Peyer's patch (tissue), 4 donors: Measurements from ENCODE around the gene CARM1. TPM values are rescaled to one million over a fixed set of nuclear protein-coding genes. Genes with fewer than 3 reads are reported as not detected.
A peak's percentile ranks its signal among the peaks of the same experiment; 100 is the strongest.
"Not testable (repeated sequence)": the region's sequence is repeated elsewhere in the genome, so short reads cannot be mapped to it uniquely, and the experiment has no call there.

Experiments used
- DNase-seq, 3 donors: peaks; one replicate each; pipeline ENCODE4 v3.0.0-alpha.2; 2017 to 2019
- H3K27ac ChIP-seq, 4 donors: fragments of 200-600 bp; sonication (generic); one replicate each; pipeline ENCODE4 v1.5.1; 2016 to 2019
- H3K27me3 ChIP-seq, 2 donors: fragments of 200-600 bp; sonication (generic); one replicate each; pipeline ENCODE4 v1.5.1; 2019
- H3K36me3 ChIP-seq, 3 donors: fragments of 200-600 bp; sonication (generic); one replicate each; pipeline ENCODE4 v1.5.1; 2016 to 2019
- H3K4me1 ChIP-seq, 4 donors: fragments of 200-600 bp; sonication (generic); one replicate each; pipeline ENCODE4 v1.5.1; 2016 to 2019
- H3K4me3 ChIP-seq, 4 donors: fragments of 200-600 bp; sonication (generic); 1 replicate in 3 of 4; 2 replicates in 1 of 4; pipeline ENCODE4 v1.5.1; 2016 to 2019; ENCODE audit warnings: mild to moderate bottlenecking in 1 of 4
- H3K9me3 ChIP-seq, 4 donors: fragments of 200-600 bp; sonication (generic); one replicate each; pipeline ENCODE4 v1.5.1; 2016 to 2019; ENCODE audit warnings: mild to moderate bottlenecking in 1 of 4
- CTCF ChIP-seq, 6 experiments: fragments of 450-650 bp in 4 of 6; fragments of 200-600 bp in 2 of 6; sonication (generic) in 1 of 6; IDR thresholded peaks; one replicate each; pipeline ENCODE4 v1.5.1; 2017 to 2019; ENCODE audit warnings: antibody characterized with exemption in 6 of 6, mild to moderate bottlenecking in 3 of 6, moderate library complexity in 1 of 6
- POLR2A ChIP-seq, 2 donors: fragments of 450-650 bp; IDR thresholded peaks; one replicate each; pipeline ENCODE4 v1.5.1; 2017; ENCODE audit warnings: antibody characterized with exemption in 2 of 2, mild to moderate bottlenecking in 2 of 2, moderate library complexity in 2 of 2
- total RNA-seq, 4 donors: library from RNA; depleted of rRNA; stranded (reverse); fragments of >200 nt; gene quantifications; one replicate each; pipeline ENCODE4 v1.1.0, GENCODE V29; 2016

The CARM1 gene
- total RNA-seq, 4 donors from 2014 or later = 23.8 to 40.6 (median 29.7) TPM

- H3K9me3 ChIP-seq = no peaks in the 10 kb centered on the region
- no peak for TF ChIP-seq POLR2A (IDR thresholded peaks at IDR 0.05)
- peak in 1 of 6 experiments; percentile 1 for TF ChIP-seq CTCF (IDR thresholded peaks at IDR 0.05)
- H3K27ac ChIP-seq = peak overlapping the region; percentile 81 to 92 (median 88)
- H3K4me3 ChIP-seq = peak overlapping the region; percentile 75 to 97 (median 90)
- H3K4me1 ChIP-seq = peaks cover 0 to 35% (median 4%) of the 10 kb centered on the region in 4 donors
- H3K36me3 ChIP-seq = no peaks in the 10 kb centered on the region
- no peaks in the 10 kb centered on the region for H3K27me3 ChIP-seq
- DNase-seq = no peak
Measured at GRCh38 chr19:10872546-10873107, 1.3 kb downstream of the CARM1 start.

- Histone ChIP-seq H3K9me3 (no peaks in the 10 kb centered on the region), H3K27me3 (no peaks in the 10 kb centered on the region), H3K27ac (peak overlapping the region in 2 of 4 donors; percentile 23 to 47), H3K4me1 (peaks cover 0 to 46% (median 10%) of the 10 kb centered on the region in 4 donors), H3K36me3 (no peaks in the 10 kb centered on the region), H3K4me3 (no peak overlapping the region)
- DNase-seq = peak in 1 of 3 donors; percentile 62
- TF ChIP-seq POLR2A (IDR thresholded peaks at IDR 0.05) (peak in 1 of 2 donors; percentile 70), CTCF (IDR thresholded peaks at IDR 0.05) (no peak)
Measured at GRCh38 chr19:10874024-10874423, 2.7 kb downstream of the CARM1 start.

GRCh38 chr19:10876459-10877240 lies 5.3 kb downstream of the CARM1 start:
- Histone ChIP-seq H3K36me3 (no peaks in the 10 kb centered on the region), H3K27ac (peak overlapping the region in 2 of 4 donors; percentile 15 to 52), H3K9me3 (no peaks in the 10 kb centered on the region), H3K4me1 (peaks cover 0 to 39% (median 10%) of the 10 kb centered on the region in 4 donors), H3K4me3 (no peak overlapping the region), H3K27me3 (no peaks in the 10 kb centered on the region)
- TF ChIP-seq POLR2A (IDR thresholded peaks at IDR 0.05) (no peak), CTCF (IDR thresholded peaks at IDR 0.05) (no peak)
- DNase-seq = peak in 1 of 3 donors; percentile 57

GRCh38 chr19:10877608-10878007 lies 6.3 kb downstream of the CARM1 start:
- Histone ChIP-seq H3K27ac (peak overlapping the region in 1 of 4 donors; percentile 52), H3K4me1 (peaks cover 0 to 32% (median 10%) of the 10 kb centered on the region in 4 donors)
- not testable (repeated sequence) for H3K36me3 ChIP-seq, H3K4me3 ChIP-seq, DNase-seq, H3K27me3 ChIP-seq, H3K9me3 ChIP-seq

- TF ChIP-seq POLR2A (IDR thresholded peaks at IDR 0.05) = no peak
- TF ChIP-seq CTCF (IDR thresholded peaks at IDR 0.05) = no peak
Measured at GRCh38 chr19:10878253-10878652, 6.9 kb downstream of the CARM1 start.

More at GRCh38 chr19:10878253-10878652, 6.9 kb downstream of the CARM1 start:
- Histone ChIP-seq H3K9me3 (no peaks in the 10 kb centered on the region), H3K36me3 (no peaks in the 10 kb centered on the region), H3K4me3 (no peak overlapping the region), H3K4me1 (peaks cover 0 to 26% (median 10%) of the 10 kb centered on the region in 4 donors), H3K27ac (peak overlapping the region in 3 of 4 donors; percentile 31 to 67 (median 52)), H3K27me3 (no peaks in the 10 kb centered on the region)
- DNase-seq = no peak
